Suprapubic skin (tissue), 4 donors: ENCODE data around the gene PPT1. TPM values are rescaled to one million over a fixed set of nuclear protein-coding genes. Genes with fewer than 3 reads are reported as not detected.

ENCODE experiments used
- DNase-seq, 2 donors: peaks; one replicate each; pipeline ENCODE4 v3.0.0-alpha.2; 2019; ENCODE audit warnings: low spot score in 2 of 2
- H3K27ac ChIP-seq: fragments of 200-600 bp; sonication (generic); one replicate; pipeline ENCODE4 v1.5.1; 2019
- H3K27me3 ChIP-seq: fragments of 200-600 bp; sonication (generic); one replicate; pipeline ENCODE4 v1.5.1; 2019
- H3K36me3 ChIP-seq: fragments of 200-600 bp; sonication (generic); one replicate; pipeline ENCODE4 v1.5.1; 2019
- H3K4me1 ChIP-seq: fragments of 200-600 bp; sonication (generic); one replicate; pipeline ENCODE4 v1.5.1; 2019
- H3K4me3 ChIP-seq: fragments of 200-600 bp; sonication (generic); one replicate; pipeline ENCODE4 v1.5.1; 2019; ENCODE audit warnings: mild to moderate bottlenecking
- H3K9me3 ChIP-seq: fragments of 200-600 bp; sonication (generic); one replicate; pipeline ENCODE4 v1.5.1; 2019
- EP300 ChIP-seq: sonication (generic); formaldehyde crosslinking; IDR thresholded peaks from one replicate; pipeline ENCODE4 v1.6.1; 2017; ENCODE audit warnings: antibody characterized with exemption
- POLR2A ChIP-seq, 2 donors: fragments of 450-650 bp; IDR thresholded peaks; one replicate each; pipeline ENCODE4 v1.6.1; 2017; ENCODE audit warnings: antibody characterized with exemption in 2 of 2, mild to moderate bottlenecking in 2 of 2, moderate library complexity in 2 of 2
- POLR2AphosphoS5 ChIP-seq, 3 donors: sonication (generic); formaldehyde crosslinking; IDR thresholded peaks; one replicate each; pipeline ENCODE4 v1.6.1; 2017; ENCODE audit warnings: antibody characterized with exemption in 3 of 3
- WGBS: methylation state at CpG from one replicate; pipeline ENCODE4 v1.1.5; 2018; 5-methylcytosine and 5-hydroxymethylcytosine counted together
- total RNA-seq, 4 donors: library from RNA; depleted of rRNA; stranded (reverse); fragments of >200 nt; gene quantifications; one replicate each; pipeline ENCODE4 v1.1.0, GENCODE V29; 2016
- TF ChIP-seq, protein P1 (sequence below), 2 donors: fragments of 200-600 bp in 1 of 2; fragments of 450-650 bp in 1 of 2; sonication (generic) in 1 of 2; IDR thresholded peaks; one replicate each; pipeline ENCODE4 v1.5.1; 2016 to 2019; ENCODE audit warnings: antibody characterized with exemption in 2 of 2, mild to moderate bottlenecking in 1 of 2, moderate library complexity in 1 of 2

Gene PPT1
- total RNA-seq, 4 donors from 2014 or later: 33.5 to 57.7 (median 42.6) TPM

DNA sequence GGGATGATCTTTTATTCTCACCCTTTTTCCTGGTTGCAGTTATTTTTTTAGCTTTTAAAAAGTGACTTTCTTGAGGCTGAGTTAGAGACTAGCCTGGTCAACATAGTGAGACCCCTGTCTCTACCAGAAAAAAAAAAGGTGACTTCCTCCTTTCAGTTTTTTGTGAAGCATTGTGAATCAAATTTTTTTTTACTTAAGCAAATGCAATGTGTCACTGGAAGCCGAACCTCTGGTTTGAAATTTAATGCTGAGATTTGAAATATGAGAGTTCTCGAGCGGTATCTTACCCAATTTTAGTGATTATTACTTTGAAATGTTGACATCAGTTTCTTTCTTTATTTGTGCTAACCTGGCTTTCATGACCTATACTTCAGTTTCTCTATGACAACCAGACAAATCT lies 52.9 kb downstream of the PPT1 start:
- peaks cover 69% of the 10 kb centered on the region for H3K4me1 ChIP-seq
- WGBS: 73% methylated on average over 3 of the region's 3 CpGs
- H3K27ac ChIP-seq: no peak overlapping the region
- no peaks in the 10 kb centered on the region for H3K9me3 ChIP-seq
- TF ChIP-seq POLR2A (IDR thresholded peaks at IDR 0.05) (no peak), EP300 (no peak), POLR2AphosphoS5 (IDR thresholded peaks at IDR 0.05) (no peak)
- TF ChIP-seq, protein P1, sequence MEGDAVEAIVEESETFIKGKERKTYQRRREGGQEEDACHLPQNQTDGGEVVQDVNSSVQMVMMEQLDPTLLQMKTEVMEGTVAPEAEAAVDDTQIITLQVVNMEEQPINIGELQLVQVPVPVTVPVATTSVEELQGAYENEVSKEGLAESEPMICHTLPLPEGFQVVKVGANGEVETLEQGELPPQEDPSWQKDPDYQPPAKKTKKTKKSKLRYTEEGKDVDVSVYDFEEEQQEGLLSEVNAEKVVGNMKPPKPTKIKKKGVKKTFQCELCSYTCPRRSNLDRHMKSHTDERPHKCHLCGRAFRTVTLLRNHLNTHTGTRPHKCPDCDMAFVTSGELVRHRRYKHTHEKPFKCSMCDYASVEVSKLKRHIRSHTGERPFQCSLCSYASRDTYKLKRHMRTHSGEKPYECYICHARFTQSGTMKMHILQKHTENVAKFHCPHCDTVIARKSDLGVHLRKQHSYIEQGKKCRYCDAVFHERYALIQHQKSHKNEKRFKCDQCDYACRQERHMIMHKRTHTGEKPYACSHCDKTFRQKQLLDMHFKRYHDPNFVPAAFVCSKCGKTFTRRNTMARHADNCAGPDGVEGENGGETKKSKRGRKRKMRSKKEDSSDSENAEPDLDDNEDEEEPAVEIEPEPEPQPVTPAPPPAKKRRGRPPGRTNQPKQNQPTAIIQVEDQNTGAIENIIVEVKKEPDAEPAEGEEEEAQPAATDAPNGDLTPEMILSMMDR (IDR thresholded peaks at IDR 0.05): no peak
- no peaks in the 10 kb centered on the region for H3K36me3 ChIP-seq
- H3K4me3 ChIP-seq: no peak overlapping the region
- DNase-seq: no peak
- no peaks in the 10 kb centered on the region for H3K27me3 ChIP-seq

DNA sequence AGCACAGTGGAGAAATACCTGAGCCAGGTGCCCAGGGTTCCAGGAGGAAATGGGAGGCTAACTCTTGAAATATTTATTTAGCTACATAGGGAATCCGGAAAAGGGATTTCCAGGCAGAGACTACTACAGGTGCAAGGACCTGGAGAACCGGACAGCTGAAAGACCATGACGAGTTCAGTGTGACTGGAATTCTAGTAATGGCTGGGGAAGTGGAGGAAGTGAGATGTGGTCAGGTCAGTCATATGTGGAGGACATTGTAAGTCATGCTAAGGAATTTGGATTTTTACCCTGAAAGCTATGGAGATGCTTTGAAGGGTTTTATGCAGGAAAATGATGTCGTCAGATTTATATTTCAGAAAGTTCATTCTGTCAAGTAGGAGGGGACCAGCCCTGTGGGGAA lies 54.7 kb downstream of the PPT1 start:
- H3K9me3 ChIP-seq: no peaks in the 10 kb centered on the region
- no peak for DNase-seq
- TF ChIP-seq, protein P1 (IDR thresholded peaks at IDR 0.05): no peak
- TF ChIP-seq POLR2A (IDR thresholded peaks at IDR 0.05) (no peak), EP300 (no peak), POLR2AphosphoS5 (IDR thresholded peaks at IDR 0.05) (no peak)
- WGBS: 66% methylated on average over 4 of the region's 4 CpGs
- H3K36me3 ChIP-seq: no peaks in the 10 kb centered on the region
- H3K4me3 ChIP-seq: peak overlapping the region; percentile 78
- H3K4me1 ChIP-seq: peaks cover 75% of the 10 kb centered on the region
- H3K27ac ChIP-seq: no peak overlapping the region
- H3K27me3 ChIP-seq: no peaks in the 10 kb centered on the region

DNA sequence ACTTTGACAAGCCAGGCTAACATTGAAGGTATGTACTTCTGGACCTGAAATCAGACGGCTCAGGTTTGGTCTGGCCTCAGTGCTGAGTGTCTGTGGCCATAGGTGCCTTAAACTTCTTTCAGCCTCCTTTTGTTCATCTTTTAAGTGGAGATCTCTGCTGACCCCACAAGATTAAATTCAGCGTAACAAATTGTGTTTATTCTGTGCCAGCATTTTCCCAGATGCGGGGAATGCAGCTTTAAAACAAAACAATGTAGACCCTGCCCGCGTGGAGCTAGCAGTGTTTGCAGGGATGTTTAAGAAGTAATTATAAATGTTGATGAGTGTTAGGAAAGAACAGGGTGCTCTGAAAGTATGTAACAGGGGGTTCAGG lies 55.6 kb downstream of the PPT1 start:
- no peaks in the 10 kb centered on the region for H3K9me3 ChIP-seq
- no peaks in the 10 kb centered on the region for H3K27me3 ChIP-seq
- peak overlapping the region; percentile 95 for H3K27ac ChIP-seq
- TF ChIP-seq EP300 (no peak), POLR2AphosphoS5 (IDR thresholded peaks at IDR 0.05) (no peak), POLR2A (IDR thresholded peaks at IDR 0.05) (no peak)
- TF ChIP-seq, protein P1 (IDR thresholded peaks at IDR 0.05): no peak
- 14% methylated on average over 5 of the region's 5 CpGs for WGBS
- peaks cover 79% of the 10 kb centered on the region for H3K4me1 ChIP-seq
- peak overlapping the region; percentile 78 for H3K4me3 ChIP-seq
- DNase-seq: no peak
- no peaks in the 10 kb centered on the region for H3K36me3 ChIP-seq

DNA sequence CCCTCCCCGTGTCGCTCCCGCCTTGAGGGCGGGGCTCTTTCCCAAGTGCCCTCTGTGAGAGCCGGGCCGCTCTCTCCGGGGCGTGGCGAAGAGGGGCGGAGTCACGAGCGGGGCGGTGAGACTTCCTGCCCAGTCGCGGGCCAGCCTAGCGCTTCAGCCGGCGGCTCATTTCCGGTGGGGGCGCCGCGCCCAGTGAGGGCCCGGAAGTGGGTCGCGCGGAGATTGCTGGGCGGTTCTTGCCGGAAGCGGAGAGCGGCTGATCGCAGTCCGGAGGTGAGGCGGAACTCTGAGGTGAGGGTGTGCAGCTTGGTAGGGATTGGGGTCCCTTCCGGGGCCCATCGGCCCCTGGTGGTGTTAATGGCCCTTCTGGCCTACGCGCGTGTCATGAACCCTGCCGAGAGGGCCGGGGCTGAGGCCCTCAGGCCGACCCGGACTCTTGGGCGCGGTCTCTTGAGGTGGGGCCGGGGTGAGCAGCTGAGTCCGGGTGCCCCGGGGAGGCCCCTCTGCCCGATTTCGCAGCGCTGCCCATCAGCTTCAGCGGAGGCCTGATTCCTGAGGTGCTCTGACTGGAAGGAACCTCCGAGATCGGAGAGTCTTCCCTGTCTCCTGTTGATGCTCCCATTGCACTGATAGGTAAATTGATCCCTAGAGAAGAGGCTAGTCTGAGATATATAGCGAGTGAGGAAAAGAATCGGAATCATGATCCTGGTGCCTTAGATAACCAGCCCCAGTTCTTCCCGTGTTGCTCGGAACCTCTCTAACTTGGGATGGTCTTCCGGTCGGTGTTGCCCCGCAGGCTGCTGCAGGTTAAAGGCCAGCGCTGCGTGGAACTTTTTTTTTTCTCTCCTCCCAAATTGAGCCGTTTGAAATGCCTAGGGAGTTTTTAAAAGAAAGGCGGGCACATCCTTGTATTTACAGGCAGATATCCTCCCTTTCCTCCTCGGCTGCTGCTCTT lies 56.3 kb downstream of the PPT1 start, which contains the start of gene CAP1:
Gene CAP1, plus strand, starts transcription at position 219 of the 955 bp plus-strand sequence. CDS start 18,618 bp downstream, outside the sequence.
- Histone ChIP-seq H3K36me3 (no peaks in the 10 kb centered on the region), H3K4me3 (peak within 1 kb of the TSS; percentile 78), H3K4me1 (peaks cover 85% of the 10 kb centered on the region), H3K27ac (peak within 1 kb of the TSS; percentile 95), H3K27me3 (no peaks in the 10 kb centered on the region), H3K9me3 (no peaks in the 10 kb centered on the region)
- DNase-seq: peak; percentile 99 to 100
- WGBS: 0% methylated on average over 12 of the region's 65 CpGs
- TF ChIP-seq EP300: no peak
- TF ChIP-seq, protein P1 (IDR thresholded peaks at IDR 0.05): no peak
- peak in 1 of 3 donors; percentile 56 for TF ChIP-seq POLR2AphosphoS5 (IDR thresholded peaks at IDR 0.05)
- TF ChIP-seq POLR2A (IDR thresholded peaks at IDR 0.05): no peak
